DND-41 (cell line): ENCODE results near the gene ARHGAP6.

Experiments used
- ATAC-seq: fragments of 200-7000 bp; cut with Tn5 transposase; 3 replicates; pipeline ENCODE4 v1.9.1; 2021; ENCODE audit warnings: low read depth; ENCODE audit not compliant: insufficient read depth
- DNase-seq: peaks from one replicate; pipeline ENCODE4 v3.0.0-alpha.2; 2020
- H2AFZ ChIP-seq: 2 replicates; pipeline ENCODE4 v1.6.0; 2012; ENCODE audit warnings: low read depth, low read length
- H3K27ac ChIP-seq: 2 replicates; pipeline ENCODE4 v1.5.1; 2012; ENCODE audit warnings: low read length, inconsistent platforms
- H3K27me3 ChIP-seq: fragments of 200-600 bp; sonication (generic); 2 replicates; pipeline ENCODE4 v1.6.0; 2012; ENCODE audit warnings: low read length, mild to moderate bottlenecking, inconsistent platforms; ENCODE audit not compliant: insufficient read depth, poor library complexity
- H3K36me3 ChIP-seq: 2 replicates; pipeline ENCODE4 v1.5.1; 2012; ENCODE audit warnings: low read length, inconsistent platforms; ENCODE audit not compliant: insufficient read depth
- H3K4me1 ChIP-seq: 2 replicates; pipeline ENCODE4 v1.5.1; 2012; ENCODE audit warnings: mild to moderate bottlenecking, low read length; ENCODE audit not compliant: insufficient read depth
- H3K4me2 ChIP-seq: 2 replicates; pipeline ENCODE4 v1.6.0; 2012; ENCODE audit warnings: mild to moderate bottlenecking, moderate library complexity, low read length, inconsistent platforms; ENCODE audit not compliant: insufficient read depth
- H3K4me3 ChIP-seq, 2 experiments: fragments of 200-600 bp in 1 of 2; shearing (Covaris generic) in 1 of 2; 2 replicates each; pipeline ENCODE4 v1.5.1; 2012 to 2016; ENCODE audit warnings: inconsistent platforms in 2 of 2, low read length in 2 of 2, mild to moderate bottlenecking in 2 of 2, low read depth in 1 of 2, moderate library complexity in 1 of 2
- H3K79me2 ChIP-seq: 2 replicates; pipeline ENCODE4 v1.6.0; 2012; ENCODE audit warnings: low read length, inconsistent platforms; ENCODE audit not compliant: insufficient read depth
- H3K9ac ChIP-seq: 2 replicates; pipeline ENCODE4 v1.6.0; 2012; ENCODE audit warnings: low read depth, mild to moderate bottlenecking, inconsistent platforms, low read length, moderate library complexity
- H3K9me3 ChIP-seq: 2 replicates; pipeline ENCODE4 v1.5.1; 2012; ENCODE audit warnings: low read length, moderate library complexity, mild to moderate bottlenecking, inconsistent platforms; ENCODE audit not compliant: insufficient read depth, severe bottlenecking
- H4K20me1 ChIP-seq: 2 replicates; pipeline ENCODE4 v1.6.0; 2012; ENCODE audit warnings: low read length; ENCODE audit not compliant: insufficient read depth
- EZH2 ChIP-seq: IDR thresholded peaks from 3 replicates; pipeline ENCODE4 v1.6.1; 2012; ENCODE audit warnings: borderline replicate concordance, low read depth, mild to moderate bottlenecking, moderate library complexity, low read length, inconsistent platforms; ENCODE audit not compliant: severe bottlenecking
- TF ChIP-seq, protein P1 (sequence below): IDR thresholded peaks from 2 replicates; pipeline ENCODE4 v1.5.1; 2012; ENCODE audit warnings: borderline replicate concordance, low read length, moderate library complexity, mild to moderate bottlenecking; ENCODE audit not compliant: poor library complexity, severe bottlenecking; ENCODE audit errors: extremely low read depth

ARHGAP6 gene

DNA sequence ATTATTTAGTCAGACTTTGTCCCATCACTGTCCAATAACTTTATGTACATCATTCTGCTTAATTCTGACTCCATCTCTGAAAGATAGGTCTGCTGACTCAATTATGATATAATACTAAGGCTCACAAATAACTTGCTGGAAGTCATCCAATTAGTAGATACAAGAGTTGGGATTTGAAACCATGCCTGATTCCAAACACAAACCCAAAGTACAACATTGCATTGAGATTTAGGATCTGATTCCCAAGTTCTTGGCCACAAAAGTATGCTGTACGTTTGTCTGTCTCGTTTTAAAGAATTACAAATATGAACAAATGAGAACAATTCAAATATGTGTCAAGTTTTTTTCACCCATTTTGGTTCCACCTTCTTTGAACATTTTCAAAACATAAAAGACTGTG lies 263.8 kb downstream of the ARHGAP6 start:
- no peaks in the 10 kb centered on the region for H3K9me3 ChIP-seq
- H4K20me1 ChIP-seq = no peaks in the 10 kb centered on the region
- H3K36me3 ChIP-seq = no peaks in the 10 kb centered on the region
- H3K27ac ChIP-seq = no peak overlapping the region
- H3K4me2 ChIP-seq = no peak overlapping the region
- H3K9ac ChIP-seq = no peak overlapping the region
- H3K4me1 ChIP-seq = no peaks in the 10 kb centered on the region
- DNase-seq = no peak
- no peak for ATAC-seq
- no peak overlapping the region for H3K4me3 ChIP-seq
- no peak overlapping the region for H2AFZ ChIP-seq
- TF ChIP-seq EZH2 = no peak
- TF ChIP-seq, protein P1, sequence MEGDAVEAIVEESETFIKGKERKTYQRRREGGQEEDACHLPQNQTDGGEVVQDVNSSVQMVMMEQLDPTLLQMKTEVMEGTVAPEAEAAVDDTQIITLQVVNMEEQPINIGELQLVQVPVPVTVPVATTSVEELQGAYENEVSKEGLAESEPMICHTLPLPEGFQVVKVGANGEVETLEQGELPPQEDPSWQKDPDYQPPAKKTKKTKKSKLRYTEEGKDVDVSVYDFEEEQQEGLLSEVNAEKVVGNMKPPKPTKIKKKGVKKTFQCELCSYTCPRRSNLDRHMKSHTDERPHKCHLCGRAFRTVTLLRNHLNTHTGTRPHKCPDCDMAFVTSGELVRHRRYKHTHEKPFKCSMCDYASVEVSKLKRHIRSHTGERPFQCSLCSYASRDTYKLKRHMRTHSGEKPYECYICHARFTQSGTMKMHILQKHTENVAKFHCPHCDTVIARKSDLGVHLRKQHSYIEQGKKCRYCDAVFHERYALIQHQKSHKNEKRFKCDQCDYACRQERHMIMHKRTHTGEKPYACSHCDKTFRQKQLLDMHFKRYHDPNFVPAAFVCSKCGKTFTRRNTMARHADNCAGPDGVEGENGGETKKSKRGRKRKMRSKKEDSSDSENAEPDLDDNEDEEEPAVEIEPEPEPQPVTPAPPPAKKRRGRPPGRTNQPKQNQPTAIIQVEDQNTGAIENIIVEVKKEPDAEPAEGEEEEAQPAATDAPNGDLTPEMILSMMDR = no peak
- H3K27me3 ChIP-seq = no peaks in the 10 kb centered on the region
- no peaks in the 10 kb centered on the region for H3K79me2 ChIP-seq

DNA sequence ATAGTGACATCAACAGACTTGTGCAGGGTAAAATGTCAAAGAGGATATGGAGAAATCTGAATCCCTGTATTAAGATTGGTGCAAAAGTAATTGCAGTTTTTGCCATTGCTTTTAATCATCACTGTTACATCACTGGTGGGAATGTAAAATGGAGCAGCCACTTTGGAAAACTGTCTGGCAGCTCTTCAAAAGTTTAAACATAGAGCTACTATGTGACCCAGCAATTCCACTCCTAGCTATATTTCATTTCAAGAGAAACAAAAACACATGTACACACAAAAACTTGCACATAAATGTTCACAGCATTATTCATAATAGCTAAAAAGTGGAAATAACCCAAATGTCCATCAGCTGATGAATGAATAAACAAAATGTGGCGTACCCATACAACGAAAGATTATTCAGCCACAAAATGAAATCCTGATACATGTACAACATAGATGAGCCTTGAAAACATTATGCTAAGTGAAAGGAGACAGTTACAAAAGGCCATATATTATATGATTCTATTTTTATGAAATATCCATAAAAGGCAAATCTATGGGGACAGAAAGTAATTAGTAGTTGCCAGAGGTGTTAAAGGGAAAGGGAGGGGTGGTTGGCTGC lies 266.1 kb downstream of the ARHGAP6 start:
- H3K9me3 ChIP-seq = no peaks in the 10 kb centered on the region
- H3K9ac ChIP-seq = no peak overlapping the region
- H3K27me3 ChIP-seq = no peaks in the 10 kb centered on the region
- H3K4me2 ChIP-seq = no peak overlapping the region
- ATAC-seq (no peak), DNase-seq (no peak)
- no peaks in the 10 kb centered on the region for H3K36me3 ChIP-seq
- H3K79me2 ChIP-seq = no peaks in the 10 kb centered on the region
- no peak for TF ChIP-seq EZH2
- TF ChIP-seq, protein P1 = no peak
- H3K4me1 ChIP-seq = no peaks in the 10 kb centered on the region
- no peak overlapping the region for H3K27ac ChIP-seq
- H2AFZ ChIP-seq = no peak overlapping the region
- H4K20me1 ChIP-seq = no peaks in the 10 kb centered on the region
- no peak overlapping the region for H3K4me3 ChIP-seq

DNA sequence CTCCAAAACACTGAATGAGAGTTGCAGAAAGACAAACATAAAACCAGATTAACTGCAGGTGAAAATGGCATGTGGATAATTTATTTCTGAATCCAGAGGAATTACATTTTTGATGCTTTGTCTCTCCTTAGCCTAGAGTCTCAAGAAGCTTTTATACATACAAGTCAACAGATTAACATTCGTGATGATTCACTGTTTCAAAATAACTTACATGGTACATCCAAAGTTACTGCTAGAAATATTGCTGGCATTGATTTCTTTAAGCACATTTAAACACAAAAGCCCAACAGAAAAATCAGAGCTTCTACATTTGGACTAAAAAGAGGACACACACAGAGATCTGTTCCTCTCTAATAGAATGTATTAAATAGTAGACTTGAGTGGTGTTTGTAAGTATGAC lies 266.9 kb downstream of the ARHGAP6 start:
- Histone ChIP-seq H3K36me3 (no peaks in the 10 kb centered on the region), H4K20me1 (no peaks in the 10 kb centered on the region), H3K4me1 (no peaks in the 10 kb centered on the region), H3K4me3 (no peak overlapping the region), H3K27me3 (no peaks in the 10 kb centered on the region), H2AFZ (no peak overlapping the region), H3K4me2 (no peak overlapping the region), H3K79me2 (no peaks in the 10 kb centered on the region), H3K9ac (no peak overlapping the region), H3K27ac (no peak overlapping the region), H3K9me3 (no peaks in the 10 kb centered on the region)
- no peak for TF ChIP-seq EZH2
- TF ChIP-seq, protein P1 = no peak
- ATAC-seq (no peak), DNase-seq (no peak)
